Measurements from ENCODE around the gene HLA-DRB5. TPM values are rescaled to one million over a fixed set of nuclear protein-coding genes. Genes with fewer than 3 reads are reported as not detected.

The HLA-DRB5 gene
- total and polyA plus RNA-seq, 2 of the 8 experiments (the other 6 are each of a cell fraction or from before 2014, with no cell fraction given), result 0.83 to 1.4 TPM

- Histone ChIP-seq H3K4me3 (ENCODE audit: extremely low read depth in 1 of 4, insufficient read depth in 2 of 4, low read depth in 3 of 4, low read length in 4 of 4) (no peak overlapping the region), H4K5ac (ENCODE audit: insufficient read length, low read depth, low read length) (no peak overlapping the region), H3K18ac (ENCODE audit: extremely low read depth, low read length) (no peak overlapping the region), H4K8ac (ENCODE audit: extremely low read depth, insufficient read depth, low read length) (no peak overlapping the region), H3K9me3 (ENCODE audit: insufficient read depth in 2 of 2, low read depth in 1 of 2, low read length in 1 of 2) (no peaks in the 10 kb centered on the region), H2AK5ac (ENCODE audit: low read depth, low read length) (no peak overlapping the region), H3K79me1 (ENCODE audit: low read depth, low read length) (no peaks in the 10 kb centered on the region), H3K4ac (replicated peaks; ENCODE audit: insufficient read length, low read depth, low read length) (no peak overlapping the region), H3K4me2 (ENCODE audit: insufficient read depth in 1 of 2, low read depth in 2 of 2, low read length in 2 of 2) (no peak overlapping the region), H3K23ac (ENCODE audit: insufficient read length) (no peak overlapping the region), H4K91ac (replicated peaks; ENCODE audit: insufficient read length, low read length) (no peak overlapping the region), H3K14ac (ENCODE audit: insufficient read length) (no peak overlapping the region), H2BK120ac (replicated peaks; ENCODE audit: low read depth, low read length) (no peak overlapping the region), H3K27me3 (replicated peaks in 1 of 4; ENCODE audit: control insufficient read depth in 3 of 4, extremely low read depth in 1 of 4, insufficient read depth in 3 of 4, low read length in 3 of 4) (no peaks in the 10 kb centered on the region), H3K4me1 (replicated peaks in 1 of 4; ENCODE audit: control insufficient read depth in 3 of 4, insufficient read depth in 4 of 4, low read length in 3 of 4) (no peaks in the 10 kb centered on the region), H3K27ac (ENCODE audit: low read depth, low read length) (no peak overlapping the region), H3K79me2 (ENCODE audit: control insufficient read depth in 1 of 2, insufficient read depth in 2 of 2, low read length in 2 of 2) (no peaks in the 10 kb centered on the region), H2BK5ac (ENCODE audit: low read depth, low read length) (no peak overlapping the region), H4K20me1 (replicated peaks in 1 of 2; ENCODE audit: control insufficient read depth in 1 of 2, insufficient read depth in 2 of 2, low read length in 2 of 2) (no peaks in the 10 kb centered on the region), H3K56ac (replicated peaks; ENCODE audit: insufficient read length, low read depth, low read length) (no peak overlapping the region), H2AFZ (ENCODE audit: low read length) (no peak overlapping the region), H2BK12ac (ENCODE audit: low read depth, low read length) (no peak overlapping the region), H3K36me3 (ENCODE audit: control insufficient read depth in 2 of 4, insufficient read depth in 4 of 4, low read length in 3 of 4) (no peaks in the 10 kb centered on the region), H3K9ac (replicated peaks in 1 of 4; ENCODE audit: extremely low read depth in 1 of 4, low read depth in 3 of 4, low read length in 3 of 4) (no peak overlapping the region), H3K23me2 (ENCODE audit: low read depth, low read length) (no peaks in the 10 kb centered on the region), H2BK15ac (ENCODE audit: low read length) (no peak overlapping the region), H2BK20ac (ENCODE audit: low read length) (no peak overlapping the region)
- no peak for DNase-seq (ENCODE audit: low read depth in 1 of 2, low spot score in 2 of 2)
- WGBS, 2 experiments (ENCODE audit: extremely low coverage in 1 of 2, insufficient coverage in 1 of 2, insufficient read length in 1 of 2, insufficient replicate concordance in 2 of 2, low coverage in 1 of 2, low lambda C conversion rate in 2 of 2, missing lambda C conversion rate in 1 of 2), result 78% methylated on average over 5 of the region's 7 CpGs; no CpG with 5 or more reads in 1 of the 2 experiments
- ChIA-PET CTCF (ENCODE audit: partially characterized antibody) (interaction anchor here (0.8 to 1.6 kb wide), 3 partner anchors 24 to 38 kb away, joined by 3 to 5 read pairs (median 3); no protein-coding TSS in a partner anchor), POLR2A (ENCODE audit: partially characterized antibody) (no interaction called here)
- no peak for FAIRE-seq
- no peak for TF ChIP-seq FOSL1 (IDR thresholded peaks at IDR 0.05; ENCODE audit: insufficient read depth, low read depth, low read length)
- TF ChIP-seq POLR2A (IDR thresholded peaks at IDR 0.05; ENCODE audit: control extremely low read depth in 1 of 2, low read depth in 2 of 2, low read length in 2 of 2), result no peak
- no peak for TF ChIP-seq EGR1 (IDR thresholded peaks at IDR 0.05; ENCODE audit: borderline replicate concordance, low read depth, low read length)
- no peak for TF ChIP-seq BCL11A (IDR thresholded peaks at IDR 0.05; ENCODE audit: low read depth in 2 of 2, low read length in 2 of 2)
- no peak for TF ChIP-seq SP4 (IDR thresholded peaks at IDR 0.05; ENCODE audit: low read length)
- TF ChIP-seq BRCA1 (IDR thresholded peaks at IDR 0.05; ENCODE audit: low read depth, low read length), result no peak
- no peak for TF ChIP-seq BACH1 (IDR thresholded peaks at IDR 0.05; ENCODE audit: low read length)
- no peak for TF ChIP-seq CREB1 (IDR thresholded peaks at IDR 0.05)
- TF ChIP-seq KDM1A (IDR thresholded peaks at IDR 0.05; ENCODE audit: borderline replicate concordance, low read length), result no peak
- TF ChIP-seq SIX5 (IDR thresholded peaks at IDR 0.05; ENCODE audit: low read depth, low read length), result no peak
- TF ChIP-seq TAF1 (IDR thresholded peaks at IDR 0.05; ENCODE audit: low read depth, low read length), result no peak
- no peak for TF ChIP-seq PHF8 (conservative IDR thresholded peaks at IDR 0.05; ENCODE audit: low read depth, low read length)
Measured at GRCh38 chr6:32559747-32560146, 29.7 kb upstream of the HLA-DRB5 start.
